ENCODE results near the gene PPT1.

- TF ChIP-seq, protein P1, sequence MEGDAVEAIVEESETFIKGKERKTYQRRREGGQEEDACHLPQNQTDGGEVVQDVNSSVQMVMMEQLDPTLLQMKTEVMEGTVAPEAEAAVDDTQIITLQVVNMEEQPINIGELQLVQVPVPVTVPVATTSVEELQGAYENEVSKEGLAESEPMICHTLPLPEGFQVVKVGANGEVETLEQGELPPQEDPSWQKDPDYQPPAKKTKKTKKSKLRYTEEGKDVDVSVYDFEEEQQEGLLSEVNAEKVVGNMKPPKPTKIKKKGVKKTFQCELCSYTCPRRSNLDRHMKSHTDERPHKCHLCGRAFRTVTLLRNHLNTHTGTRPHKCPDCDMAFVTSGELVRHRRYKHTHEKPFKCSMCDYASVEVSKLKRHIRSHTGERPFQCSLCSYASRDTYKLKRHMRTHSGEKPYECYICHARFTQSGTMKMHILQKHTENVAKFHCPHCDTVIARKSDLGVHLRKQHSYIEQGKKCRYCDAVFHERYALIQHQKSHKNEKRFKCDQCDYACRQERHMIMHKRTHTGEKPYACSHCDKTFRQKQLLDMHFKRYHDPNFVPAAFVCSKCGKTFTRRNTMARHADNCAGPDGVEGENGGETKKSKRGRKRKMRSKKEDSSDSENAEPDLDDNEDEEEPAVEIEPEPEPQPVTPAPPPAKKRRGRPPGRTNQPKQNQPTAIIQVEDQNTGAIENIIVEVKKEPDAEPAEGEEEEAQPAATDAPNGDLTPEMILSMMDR (conservative IDR thresholded peaks at IDR 0.05; ENCODE audit: low read depth in 2 of 2), result no peak
- TF ChIP-seq STAT1 (IDR thresholded peaks at IDR 0.05; ENCODE audit: unreplicated experiment), result no peak
- TF ChIP-seq, protein P2, sequence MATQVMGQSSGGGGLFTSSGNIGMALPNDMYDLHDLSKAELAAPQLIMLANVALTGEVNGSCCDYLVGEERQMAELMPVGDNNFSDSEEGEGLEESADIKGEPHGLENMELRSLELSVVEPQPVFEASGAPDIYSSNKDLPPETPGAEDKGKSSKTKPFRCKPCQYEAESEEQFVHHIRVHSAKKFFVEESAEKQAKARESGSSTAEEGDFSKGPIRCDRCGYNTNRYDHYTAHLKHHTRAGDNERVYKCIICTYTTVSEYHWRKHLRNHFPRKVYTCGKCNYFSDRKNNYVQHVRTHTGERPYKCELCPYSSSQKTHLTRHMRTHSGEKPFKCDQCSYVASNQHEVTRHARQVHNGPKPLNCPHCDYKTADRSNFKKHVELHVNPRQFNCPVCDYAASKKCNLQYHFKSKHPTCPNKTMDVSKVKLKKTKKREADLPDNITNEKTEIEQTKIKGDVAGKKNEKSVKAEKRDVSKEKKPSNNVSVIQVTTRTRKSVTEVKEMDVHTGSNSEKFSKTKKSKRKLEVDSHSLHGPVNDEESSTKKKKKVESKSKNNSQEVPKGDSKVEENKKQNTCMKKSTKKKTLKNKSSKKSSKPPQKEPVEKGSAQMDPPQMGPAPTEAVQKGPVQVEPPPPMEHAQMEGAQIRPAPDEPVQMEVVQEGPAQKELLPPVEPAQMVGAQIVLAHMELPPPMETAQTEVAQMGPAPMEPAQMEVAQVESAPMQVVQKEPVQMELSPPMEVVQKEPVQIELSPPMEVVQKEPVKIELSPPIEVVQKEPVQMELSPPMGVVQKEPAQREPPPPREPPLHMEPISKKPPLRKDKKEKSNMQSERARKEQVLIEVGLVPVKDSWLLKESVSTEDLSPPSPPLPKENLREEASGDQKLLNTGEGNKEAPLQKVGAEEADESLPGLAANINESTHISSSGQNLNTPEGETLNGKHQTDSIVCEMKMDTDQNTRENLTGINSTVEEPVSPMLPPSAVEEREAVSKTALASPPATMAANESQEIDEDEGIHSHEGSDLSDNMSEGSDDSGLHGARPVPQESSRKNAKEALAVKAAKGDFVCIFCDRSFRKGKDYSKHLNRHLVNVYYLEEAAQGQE (IDR thresholded peaks at IDR 0.05; ENCODE audit: unreplicated experiment), result no peak
- TF ChIP-seq EZH2phosphoT487 (IDR thresholded peaks at IDR 0.05; ENCODE audit: unreplicated experiment), result no peak
- TF ChIP-seq EZH2 (IDR thresholded peaks at IDR 0.05; ENCODE audit: low read depth, unreplicated experiment), result no peak
Measured at GRCh38 chr1:40045766-40046165, 51.3 kb downstream of the PPT1 start.
